Measurements from ENCODE around the gene SORCS1. TPM values are rescaled to one million over a fixed set of nuclear protein-coding genes. Genes with fewer than 3 reads are reported as not detected.
A peak's percentile ranks its signal among the peaks of the same experiment; 100 is the strongest.

SORCS1 gene
- total RNA-seq, 1 donor from 2014 or later: 1.9 TPM

GRCh38 chr10:106577756-106578155, 586.8 kb downstream of the SORCS1 start:
- no peak for DNase-seq

- DNase-seq: no peak
Measured at GRCh38 chr10:106577266-106577665, 587.2 kb downstream of the SORCS1 start.

DNA sequence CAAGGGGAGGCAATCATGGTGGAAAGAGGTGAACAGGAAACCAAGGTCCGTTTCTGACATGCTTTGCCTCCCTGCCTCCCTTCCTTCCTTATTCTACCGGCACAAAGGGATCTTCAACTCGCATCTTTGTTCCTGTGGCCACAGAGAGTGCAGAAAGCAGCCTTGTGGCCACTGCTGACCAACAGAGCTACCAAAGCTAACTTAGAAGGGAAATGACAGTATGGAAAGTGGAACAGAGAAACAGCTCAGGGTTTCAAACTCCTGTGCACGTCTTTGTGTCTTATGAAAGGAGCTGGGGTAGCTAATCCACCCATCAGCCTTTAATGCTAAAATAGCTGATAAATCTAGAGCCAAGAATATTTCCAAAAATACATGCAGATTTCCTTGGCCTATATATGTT, 588.0 kb downstream of the SORCS1 start:
- no peak for DNase-seq

GRCh38 chr10:106573106-106573505, 591.4 kb downstream of the SORCS1 start:
- DNase-seq: no peak

- DNase-seq: peak; percentile 78
Measured at GRCh38 chr10:106571192-106571946, 593.1 kb downstream of the SORCS1 start.

DNA sequence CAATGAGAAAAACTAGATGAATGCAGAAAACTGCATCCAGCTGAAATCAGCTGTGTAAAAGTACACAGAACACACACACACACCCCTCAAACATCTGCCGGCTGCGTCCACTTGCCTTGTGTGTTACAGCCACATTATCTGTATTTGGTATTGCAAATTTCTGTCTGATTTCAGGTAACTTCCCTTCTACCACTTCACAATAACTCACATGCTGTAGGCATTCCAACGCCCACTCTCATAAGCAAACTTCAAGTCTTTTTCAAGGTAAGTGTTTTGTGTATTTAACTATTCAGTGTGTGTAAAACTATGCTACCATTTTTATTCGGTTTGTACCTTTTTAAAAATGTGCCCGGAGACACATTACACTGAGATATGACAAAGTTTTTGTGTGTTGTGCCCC, 594.2 kb downstream of the SORCS1 start:
- no peak for DNase-seq

GRCh38 chr10:106567629-106568028, 596.9 kb downstream of the SORCS1 start:
- DNase-seq: no peak

GRCh38 chr10:106566873-106567272, 597.6 kb downstream of the SORCS1 start:
- DNase-seq: peak; percentile 59

GRCh38 chr10:106565546-106565945, 599.0 kb downstream of the SORCS1 start:
- no peak for DNase-seq

DNA sequence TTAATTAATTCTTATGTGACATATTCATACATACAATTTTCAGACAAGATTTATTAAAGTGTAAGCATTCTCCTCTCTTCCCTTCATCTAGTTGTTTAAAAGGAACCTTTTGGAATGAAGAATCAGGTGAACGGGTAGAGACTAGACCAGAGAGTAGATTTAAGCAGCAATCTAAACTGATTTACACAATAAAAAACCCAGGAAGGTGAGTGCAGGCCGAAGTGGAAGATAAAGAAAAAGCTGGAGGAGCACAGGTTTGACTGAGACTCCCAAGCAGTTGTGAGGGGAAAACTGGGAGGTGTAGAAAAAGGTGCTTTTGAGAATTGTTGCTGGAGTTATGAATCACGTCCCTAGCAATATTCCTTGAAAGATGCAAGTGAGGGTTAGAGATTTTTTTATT, 601.1 kb downstream of the SORCS1 start:
- no peak for DNase-seq

DNA sequence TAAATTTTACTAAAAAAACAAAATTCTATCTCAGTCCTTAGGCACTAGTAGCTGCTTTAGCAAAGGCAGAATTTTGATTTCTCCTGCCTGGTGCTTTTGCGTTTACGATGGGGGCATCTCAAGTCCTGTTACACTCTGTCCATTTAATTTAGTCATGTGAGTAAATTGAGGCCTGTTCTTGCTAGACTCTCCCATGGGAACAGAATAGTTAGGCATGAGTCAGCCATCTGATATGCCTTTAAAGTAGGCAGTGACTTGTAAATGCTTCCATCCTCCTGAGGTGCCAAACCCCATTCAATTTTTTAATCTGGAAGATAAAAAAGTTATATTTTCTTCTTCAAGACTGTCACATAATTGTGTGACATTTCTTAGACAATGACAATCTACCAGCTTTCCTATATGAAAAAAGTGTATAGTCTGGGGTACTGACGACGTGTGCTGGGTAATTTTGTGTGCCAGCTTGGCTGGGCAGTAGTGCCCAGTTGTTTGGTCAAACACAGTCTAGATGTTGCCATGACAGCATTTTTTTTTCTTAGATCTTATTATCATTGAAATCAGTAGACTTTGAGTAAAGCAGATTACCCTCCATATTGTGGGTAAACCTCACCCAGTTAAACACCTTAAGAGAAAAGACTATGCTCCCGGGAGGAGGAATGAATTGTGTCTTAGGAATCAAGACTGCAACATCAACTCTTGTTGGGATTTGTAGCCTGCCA, 603.4 kb downstream of the SORCS1 start:
- no peak for DNase-seq

GRCh38 chr10:106559442-106559841, 605.1 kb downstream of the SORCS1 start:
- no peak for DNase-seq

DNA sequence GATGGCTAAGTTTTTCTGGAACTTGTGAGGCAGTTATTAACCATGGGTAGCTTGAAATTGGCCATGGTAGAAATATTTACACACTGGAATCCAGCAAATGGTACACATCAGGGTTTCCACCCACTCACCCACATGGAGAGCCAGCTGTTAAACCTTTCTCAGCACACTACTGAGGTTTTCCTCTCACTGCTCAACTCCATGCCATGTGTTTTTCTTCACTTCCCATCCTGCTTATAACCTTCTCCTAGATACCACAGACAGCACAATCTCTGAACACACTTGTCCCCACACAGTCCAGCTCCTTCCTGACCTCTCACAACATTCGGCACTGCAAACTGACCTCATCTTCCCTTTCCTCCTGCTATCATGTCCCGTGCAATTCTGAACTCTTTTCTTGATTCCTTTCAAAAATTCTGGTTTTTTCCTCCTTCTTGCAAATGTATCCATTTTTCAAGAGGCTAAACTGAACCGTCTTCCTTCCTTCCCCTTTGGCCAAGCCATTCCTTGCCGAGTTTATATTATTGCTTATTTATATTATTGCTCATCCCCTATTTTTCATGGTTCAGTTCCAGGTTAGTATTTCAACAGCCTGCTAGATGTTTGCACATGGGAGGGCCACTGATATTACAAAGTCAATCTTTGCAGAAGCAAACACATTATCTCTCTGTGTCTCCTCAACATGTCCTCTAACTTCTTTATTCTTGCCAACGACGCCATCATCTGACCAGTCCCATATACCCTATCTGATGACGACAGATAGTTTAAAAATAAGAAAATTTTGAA, 606.4 kb downstream of the SORCS1 start:
- no peak for DNase-seq

DNA sequence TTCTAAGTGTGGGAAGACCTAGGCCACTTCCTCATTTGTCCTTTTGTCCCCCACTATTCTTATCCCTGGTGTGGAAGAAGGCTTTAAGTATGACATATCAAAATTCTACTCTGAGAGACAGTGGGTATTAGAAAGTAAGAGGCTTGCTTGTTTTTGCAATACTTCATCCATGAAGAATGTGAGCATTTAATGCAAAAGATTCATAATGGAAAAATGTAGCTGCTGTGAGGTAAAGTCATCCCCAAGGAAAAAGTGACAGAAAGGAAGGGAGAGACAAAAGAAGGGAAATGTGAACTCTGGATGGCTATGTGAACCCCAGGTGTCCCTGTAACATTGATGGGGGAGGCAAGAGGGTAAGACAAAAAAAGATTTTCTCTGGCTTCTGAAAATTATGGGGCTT, 607.5 kb downstream of the SORCS1 start:
- peak; percentile 20 for DNase-seq

DNA sequence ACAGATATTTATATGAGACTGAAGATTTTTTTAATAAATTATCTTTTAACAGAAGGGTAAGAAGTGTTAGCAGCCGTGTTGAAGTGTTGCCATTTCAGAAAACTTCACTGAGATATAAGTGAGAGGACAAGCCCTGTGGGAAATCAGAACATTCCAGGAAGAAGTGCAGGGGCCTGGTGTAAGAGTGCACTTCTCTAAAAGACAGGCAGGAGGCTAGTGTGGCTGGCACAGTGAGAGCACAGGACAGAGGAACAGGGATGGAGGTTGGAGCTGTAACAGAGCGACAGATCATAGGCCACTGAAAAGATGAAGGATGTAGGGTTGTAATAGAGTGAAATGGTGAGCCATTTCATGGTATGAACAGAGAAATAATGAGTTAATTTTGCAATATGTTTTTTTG, 608.9 kb downstream of the SORCS1 start:
- no peak for DNase-seq

DNA sequence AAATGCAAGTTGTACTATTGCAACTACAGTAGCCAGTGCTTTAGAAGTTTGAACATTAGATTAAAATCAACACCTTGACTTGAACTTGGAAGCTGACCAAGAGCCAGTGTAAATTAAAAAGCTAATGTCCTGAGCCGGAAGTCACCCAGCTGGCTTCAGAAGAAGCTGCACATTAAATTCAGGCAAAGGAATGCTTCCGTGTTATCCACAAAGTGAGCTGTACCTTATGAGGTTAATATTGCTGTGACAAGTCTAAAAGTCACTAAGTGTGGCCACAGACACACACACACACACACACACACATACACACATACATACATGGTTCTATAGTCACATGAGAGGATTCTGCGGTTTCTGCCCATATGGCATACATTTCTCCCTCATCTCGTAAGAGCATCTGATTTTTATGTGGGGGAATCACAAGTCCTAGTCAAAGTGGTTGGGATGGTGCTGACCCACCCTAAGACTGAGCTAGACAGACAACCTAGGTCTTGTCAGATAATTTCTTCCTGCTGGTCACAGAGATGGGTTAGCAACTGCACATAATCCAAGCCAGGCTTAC, 612.9 kb downstream of the SORCS1 start:
- DNase-seq: peak; percentile 80

DNA sequence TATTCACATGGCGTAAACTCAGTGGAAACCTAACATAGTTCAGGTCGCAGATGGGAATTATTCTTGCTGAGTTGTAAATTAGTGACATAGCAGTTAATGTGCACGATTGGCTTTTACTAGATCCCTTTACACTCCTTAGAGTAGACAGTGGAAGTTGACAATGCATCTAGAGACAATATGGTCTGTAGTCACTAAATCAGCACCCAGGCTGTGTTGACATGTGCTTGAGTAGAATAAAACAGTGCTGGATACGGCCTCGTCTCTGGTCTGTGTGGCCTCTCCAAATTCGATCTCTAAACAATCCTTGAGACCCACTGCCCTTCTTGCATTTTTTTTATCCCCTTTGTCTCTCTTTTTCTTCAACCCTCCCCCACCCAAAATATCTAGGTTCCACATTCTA, 615.7 kb downstream of the SORCS1 start:
- no peak for DNase-seq

DNA sequence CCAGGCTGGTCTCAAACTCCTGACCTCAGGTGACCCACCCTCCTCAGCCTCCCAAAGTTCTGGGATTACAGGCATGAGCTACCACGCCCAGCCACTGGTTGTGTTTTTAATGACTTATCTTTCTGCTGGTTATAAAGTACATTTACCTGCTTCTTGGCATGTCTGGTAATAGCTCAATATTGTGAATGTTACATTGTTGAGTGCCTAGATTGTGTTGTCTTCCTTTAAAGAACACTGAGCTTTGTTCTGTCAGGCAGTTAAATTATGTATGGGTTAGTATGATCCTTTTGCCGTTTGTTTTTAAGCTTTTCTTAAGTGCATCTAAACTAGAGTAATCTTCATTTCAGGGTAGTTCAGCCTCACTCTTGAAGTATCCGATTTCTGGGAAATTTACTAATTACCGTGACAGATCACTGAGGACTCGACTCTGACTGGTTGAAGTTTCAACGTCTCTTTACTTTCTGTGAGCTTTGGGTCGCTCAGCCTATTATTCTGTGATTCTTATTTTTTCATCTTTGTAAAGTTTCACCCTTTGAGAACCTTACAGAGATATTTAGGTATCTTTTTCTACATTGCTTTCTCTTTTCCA, 617.4 kb downstream of the SORCS1 start:
- DNase-seq: no peak

DNA sequence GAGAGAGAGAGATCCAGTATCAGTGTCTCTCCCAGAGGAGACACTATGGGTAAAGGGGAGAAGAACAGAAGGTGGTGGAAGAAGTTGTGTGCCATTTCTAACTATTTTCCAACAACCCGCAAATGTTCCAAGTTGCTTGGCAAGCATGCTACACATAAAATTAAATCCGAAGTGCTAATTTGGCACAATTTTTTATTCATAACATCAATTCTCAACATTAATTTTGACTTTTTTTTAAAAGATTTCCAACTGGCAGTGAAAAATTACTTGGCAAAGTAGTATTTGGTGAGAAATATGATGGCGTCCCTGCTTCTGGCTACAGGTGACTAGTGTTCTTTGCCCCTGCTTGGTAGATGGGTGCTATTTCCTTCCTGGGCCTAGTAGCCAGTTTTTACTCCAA, 622.0 kb downstream of the SORCS1 start:
- DNase-seq: no peak

DNA sequence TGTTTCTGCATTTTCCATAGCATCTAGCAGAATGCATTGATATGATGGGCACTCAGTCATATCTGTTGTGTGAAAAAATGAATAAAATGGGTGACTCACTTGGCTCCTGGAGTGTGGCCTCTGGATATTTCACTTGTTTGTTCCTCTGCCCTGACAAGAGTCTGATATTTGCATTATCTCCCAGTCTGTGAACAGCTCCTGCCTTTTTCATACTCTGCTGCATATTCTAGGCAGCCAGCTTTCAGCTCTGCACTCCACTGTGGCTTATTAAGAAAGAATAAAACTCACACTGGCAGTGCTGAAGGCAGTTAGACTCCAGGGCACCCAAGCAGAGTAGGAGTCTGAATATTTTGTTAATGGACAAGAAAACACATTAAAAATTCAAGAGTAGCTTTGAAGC, 623.9 kb downstream of the SORCS1 start:
- DNase-seq: peak; percentile 3

DNA sequence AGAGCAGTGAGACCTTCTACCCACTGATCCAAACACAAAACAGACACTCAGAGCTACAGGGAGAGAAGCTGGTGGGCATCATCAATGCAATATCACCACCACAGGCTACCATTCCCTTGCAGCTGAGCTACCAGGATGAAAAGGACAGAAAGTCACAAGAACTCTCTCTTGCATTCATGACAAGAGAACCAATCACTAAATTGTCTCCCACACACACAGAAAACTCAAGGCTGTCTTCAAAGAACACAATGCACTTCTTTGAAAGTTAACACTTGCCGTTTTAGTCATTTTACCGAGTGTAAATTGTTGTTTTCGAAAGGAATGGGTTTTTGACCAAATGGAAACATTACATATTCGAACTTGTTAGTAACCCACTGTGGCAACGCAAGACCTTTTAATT, 626.6 kb downstream of the SORCS1 start:
- no peak for DNase-seq

DNA sequence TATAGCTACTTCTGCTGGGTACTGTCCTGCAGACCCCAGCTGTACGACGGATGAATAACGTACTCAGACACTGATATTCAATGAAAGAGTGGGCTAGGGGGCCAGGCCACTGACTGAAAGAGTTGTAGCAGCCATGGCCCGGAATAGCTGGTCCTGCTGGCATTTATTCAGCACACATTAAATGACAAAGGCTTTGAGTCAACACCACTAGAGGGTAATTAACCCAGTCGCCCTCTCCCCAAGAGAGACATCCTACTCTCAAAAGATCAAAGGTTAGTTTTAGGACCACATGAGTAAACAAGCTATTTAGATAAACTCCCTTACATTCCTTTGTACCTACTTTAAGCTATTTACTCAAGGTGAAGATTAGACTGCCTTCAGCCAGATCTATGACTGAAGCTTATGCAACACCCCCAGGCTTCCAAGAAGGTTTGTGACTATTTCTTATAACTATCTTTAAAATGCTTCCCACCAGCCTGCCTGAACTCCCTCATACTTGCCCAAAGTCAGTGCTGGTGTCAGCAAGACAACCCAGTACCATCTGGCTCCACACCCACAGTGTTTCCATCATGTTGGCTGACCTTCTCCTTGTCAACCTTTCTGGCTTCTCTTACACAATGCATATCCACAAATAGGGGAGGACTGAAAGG, 629.1 kb downstream of the SORCS1 start:
- DNase-seq: no peak

Measured in skin of body (tissue), 2 donors.